ENCODE measurements around the gene FGD3. TPM values are rescaled to one million over a fixed set of nuclear protein-coding genes. Genes with fewer than 3 reads are reported as not detected.

FGD3 gene
- total RNA-seq, 1 donor from 2014 or later = 0.09 TPM

DNA sequence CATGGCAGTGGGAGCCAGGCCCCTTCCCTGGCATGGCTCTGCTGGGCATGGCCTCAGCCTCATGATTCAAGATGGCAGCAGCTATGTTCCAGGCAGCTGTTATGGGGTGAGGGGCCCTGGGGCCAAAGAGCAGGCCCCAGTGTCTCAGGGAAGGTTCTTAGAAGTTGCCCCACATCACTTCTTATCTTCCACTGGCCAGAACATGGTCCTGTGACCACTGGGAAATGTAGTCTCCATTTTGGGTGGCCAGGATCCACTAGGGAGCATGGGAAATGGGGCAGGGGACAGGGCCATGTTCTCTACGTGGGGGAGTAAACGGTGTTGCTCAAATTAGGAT, 129.4 kb downstream of the FGD3 start:
- H3K9me3 ChIP-seq (ENCODE audit: insufficient read depth, low read depth, low read length) = no peaks in the 10 kb centered on the region
- H3K36me3 Mint-ChIP-seq (ENCODE audit: low read depth, unreplicated experiment) = no peaks in the 10 kb centered on the region
- H3K27ac Mint-ChIP-seq (ENCODE audit: unreplicated experiment) = no peak overlapping the region
- H3K27me3 ChIP-seq (ENCODE audit: insufficient read depth, low read length) = no peaks in the 10 kb centered on the region
- H3K9ac ChIP-seq (ENCODE audit: low read length) = no peak overlapping the region
- TF ChIP-seq, protein P1, sequence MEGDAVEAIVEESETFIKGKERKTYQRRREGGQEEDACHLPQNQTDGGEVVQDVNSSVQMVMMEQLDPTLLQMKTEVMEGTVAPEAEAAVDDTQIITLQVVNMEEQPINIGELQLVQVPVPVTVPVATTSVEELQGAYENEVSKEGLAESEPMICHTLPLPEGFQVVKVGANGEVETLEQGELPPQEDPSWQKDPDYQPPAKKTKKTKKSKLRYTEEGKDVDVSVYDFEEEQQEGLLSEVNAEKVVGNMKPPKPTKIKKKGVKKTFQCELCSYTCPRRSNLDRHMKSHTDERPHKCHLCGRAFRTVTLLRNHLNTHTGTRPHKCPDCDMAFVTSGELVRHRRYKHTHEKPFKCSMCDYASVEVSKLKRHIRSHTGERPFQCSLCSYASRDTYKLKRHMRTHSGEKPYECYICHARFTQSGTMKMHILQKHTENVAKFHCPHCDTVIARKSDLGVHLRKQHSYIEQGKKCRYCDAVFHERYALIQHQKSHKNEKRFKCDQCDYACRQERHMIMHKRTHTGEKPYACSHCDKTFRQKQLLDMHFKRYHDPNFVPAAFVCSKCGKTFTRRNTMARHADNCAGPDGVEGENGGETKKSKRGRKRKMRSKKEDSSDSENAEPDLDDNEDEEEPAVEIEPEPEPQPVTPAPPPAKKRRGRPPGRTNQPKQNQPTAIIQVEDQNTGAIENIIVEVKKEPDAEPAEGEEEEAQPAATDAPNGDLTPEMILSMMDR (IDR thresholded peaks at IDR 0.05; ENCODE audit: insufficient read depth, low read depth, low read length) = no peak
- TF ChIP-seq EZH2 (IDR thresholded peaks at IDR 0.05; ENCODE audit: insufficient read depth, low read length) = no peak
- H3K27ac ChIP-seq (ENCODE audit: low read depth, low read length) = no peak overlapping the region
- no peak overlapping the region for H3K4me3 ChIP-seq (ENCODE audit: insufficient read depth, low read depth, low read length)
- no peak overlapping the region for H3K4me3 Mint-ChIP-seq (ENCODE audit: unreplicated experiment)
- H2AFZ ChIP-seq (ENCODE audit: low read depth, low read length) = no peak overlapping the region
- H3K36me3 ChIP-seq (ENCODE audit: insufficient read depth, low read length) = no peaks in the 10 kb centered on the region
- no peak overlapping the region for H3K4me2 ChIP-seq (ENCODE audit: low read length)
- no peak for DNase-seq (ENCODE audit: low read depth)
- no peaks in the 10 kb centered on the region for H4K20me1 ChIP-seq (ENCODE audit: insufficient read depth, low read length)
- H3K79me2 ChIP-seq (ENCODE audit: insufficient read depth, low read length) = no peaks in the 10 kb centered on the region
- no peaks in the 10 kb centered on the region for H3K9me3 Mint-ChIP-seq (ENCODE audit: unreplicated experiment)
- peaks cover 9% of the 10 kb centered on the region for H3K27me3 Mint-ChIP-seq (ENCODE audit: low read depth, unreplicated experiment)
- peaks cover 11% of the 10 kb centered on the region for H3K4me1 ChIP-seq (ENCODE audit: insufficient read depth, low read length)
- no peak for FAIRE-seq
- no peaks in the 10 kb centered on the region for H3K4me1 Mint-ChIP-seq (ENCODE audit: low read depth, unreplicated experiment)

DNA sequence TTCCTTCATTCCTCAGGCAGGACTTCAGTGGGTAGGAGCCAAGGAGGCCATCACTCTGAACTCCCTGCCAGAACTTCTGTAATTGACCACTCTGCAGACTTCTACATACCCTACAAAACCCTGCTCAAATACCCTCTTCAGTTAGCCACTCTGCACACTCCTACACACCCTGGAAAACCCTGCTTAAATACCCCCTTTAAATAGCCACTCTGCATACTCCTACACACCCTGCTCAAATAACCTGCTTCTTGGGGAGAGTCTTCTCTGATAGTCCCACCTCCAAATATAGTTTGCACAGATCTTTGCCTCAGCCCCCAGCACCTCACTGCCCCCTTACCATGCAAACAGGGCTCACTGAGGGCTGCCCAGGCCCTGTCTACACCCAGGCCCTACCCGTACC, 130.0 kb downstream of the FGD3 start:
- Histone ChIP-seq H3K27me3 (ENCODE audit: insufficient read depth, low read length) (no peaks in the 10 kb centered on the region), H3K27ac (ENCODE audit: low read depth, low read length) (no peak overlapping the region), H3K9me3 (ENCODE audit: insufficient read depth, low read depth, low read length) (no peaks in the 10 kb centered on the region), H3K9ac (ENCODE audit: low read length) (no peak overlapping the region), H2AFZ (ENCODE audit: low read depth, low read length) (no peak overlapping the region), H3K4me1 (ENCODE audit: insufficient read depth, low read length) (peaks cover 10% of the 10 kb centered on the region), H3K36me3 (ENCODE audit: insufficient read depth, low read length) (no peaks in the 10 kb centered on the region), H3K4me2 (ENCODE audit: low read length) (no peak overlapping the region), H3K4me3 (ENCODE audit: insufficient read depth, low read depth, low read length) (no peak overlapping the region), H4K20me1 (ENCODE audit: insufficient read depth, low read length) (no peaks in the 10 kb centered on the region), H3K79me2 (ENCODE audit: insufficient read depth, low read length) (no peaks in the 10 kb centered on the region)
- no peak for TF ChIP-seq EZH2 (IDR thresholded peaks at IDR 0.05; ENCODE audit: insufficient read depth, low read length)
- TF ChIP-seq, protein P1 (IDR thresholded peaks at IDR 0.05; ENCODE audit: insufficient read depth, low read depth, low read length) = no peak
- peaks cover 9% of the 10 kb centered on the region for H3K27me3 Mint-ChIP-seq (ENCODE audit: low read depth, unreplicated experiment)
- H3K4me3 Mint-ChIP-seq (ENCODE audit: unreplicated experiment) = no peak overlapping the region
- FAIRE-seq (no peak), DNase-seq (ENCODE audit: low read depth) (no peak)
- H3K36me3 Mint-ChIP-seq (ENCODE audit: low read depth, unreplicated experiment) = no peaks in the 10 kb centered on the region
- H3K27ac Mint-ChIP-seq (ENCODE audit: unreplicated experiment) = no peak overlapping the region
- H3K9me3 Mint-ChIP-seq (ENCODE audit: unreplicated experiment) = no peaks in the 10 kb centered on the region
- no peaks in the 10 kb centered on the region for H3K4me1 Mint-ChIP-seq (ENCODE audit: low read depth, unreplicated experiment)

DNA sequence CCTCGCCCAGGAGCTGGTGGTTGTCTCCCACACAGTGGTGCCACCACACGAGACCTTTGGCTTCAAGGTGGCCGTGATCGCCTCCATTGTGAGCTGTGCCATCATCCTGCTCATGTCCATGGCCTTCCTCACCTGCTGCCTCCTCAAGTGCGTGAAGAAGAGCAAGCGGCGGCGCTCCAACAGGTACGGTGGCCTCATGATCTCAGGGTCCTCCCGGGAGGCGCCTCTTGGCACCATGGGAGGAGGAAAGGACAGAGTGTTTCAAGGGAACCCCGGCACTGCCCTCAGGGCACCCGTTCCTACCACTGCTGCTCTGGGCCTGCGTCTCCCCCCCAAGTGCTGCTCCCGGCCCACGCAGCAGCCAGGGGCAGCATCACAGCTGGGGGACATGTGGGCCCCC, 130.5 kb downstream of the FGD3 start:
- Histone ChIP-seq H2AFZ (ENCODE audit: low read depth, low read length) (no peak overlapping the region), H3K27me3 (ENCODE audit: insufficient read depth, low read length) (no peaks in the 10 kb centered on the region), H3K4me1 (ENCODE audit: insufficient read depth, low read length) (peaks cover 6% of the 10 kb centered on the region), H3K9ac (ENCODE audit: low read length) (no peak overlapping the region), H4K20me1 (ENCODE audit: insufficient read depth, low read length) (no peaks in the 10 kb centered on the region), H3K79me2 (ENCODE audit: insufficient read depth, low read length) (no peaks in the 10 kb centered on the region), H3K27ac (ENCODE audit: low read depth, low read length) (no peak overlapping the region), H3K4me3 (ENCODE audit: insufficient read depth, low read depth, low read length) (no peak overlapping the region), H3K36me3 (ENCODE audit: insufficient read depth, low read length) (no peaks in the 10 kb centered on the region), H3K9me3 (ENCODE audit: insufficient read depth, low read depth, low read length) (no peaks in the 10 kb centered on the region), H3K4me2 (ENCODE audit: low read length) (no peak overlapping the region)
- TF ChIP-seq EZH2 (IDR thresholded peaks at IDR 0.05; ENCODE audit: insufficient read depth, low read length) = no peak
- TF ChIP-seq, protein P1 (IDR thresholded peaks at IDR 0.05; ENCODE audit: insufficient read depth, low read depth, low read length) = no peak
- no peak for DNase-seq (ENCODE audit: low read depth)
- no peak overlapping the region for H3K27ac Mint-ChIP-seq (ENCODE audit: unreplicated experiment)
- H3K27me3 Mint-ChIP-seq (ENCODE audit: low read depth, unreplicated experiment) = peaks cover 7% of the 10 kb centered on the region
- H3K4me1 Mint-ChIP-seq (ENCODE audit: low read depth, unreplicated experiment) = no peaks in the 10 kb centered on the region
- no peak for FAIRE-seq
- H3K9me3 Mint-ChIP-seq (ENCODE audit: unreplicated experiment) = no peaks in the 10 kb centered on the region
- H3K4me3 Mint-ChIP-seq (ENCODE audit: unreplicated experiment) = no peak overlapping the region
- no peaks in the 10 kb centered on the region for H3K36me3 Mint-ChIP-seq (ENCODE audit: low read depth, unreplicated experiment)

Measured in astrocyte (in vitro differentiated cells and primary cell).